IMR-90 (cell line): ENCODE results near the gene CANX. TPM values are rescaled to one million over a fixed set of nuclear protein-coding genes. Genes with fewer than 3 reads are reported as not detected.

Experiments used
- ATAC-seq: fragments of 200-7000 bp; cut with Tn5 transposase; 2 replicates; pipeline ENCODE4 v1.9.1; 2020; ENCODE audit warnings: low read depth, mild to moderate bottlenecking, moderate library complexity
- BruUV-seq: library from RNA; stranded (reverse); fragments of 400-500 nt; replicated peaks from 2 replicates; lab custom pipeline; 2021; lab: Mats Ljungman, UMichigan
- CTCF ChIA-PET: fragments of 300-600 bp; formaldehyde crosslinking; extraction: SDS; loops from one replicate; lab custom pipeline; 2021; ENCODE audit warnings: antibody characterized with exemption; lab: Yijun Ruan, JAX
- POLR2A ChIA-PET: fragments of 300-600 bp; sonication (Branson Sonifier 250); formaldehyde crosslinking; loops from one replicate; lab custom pipeline; 2022; ENCODE audit warnings: antibody characterized with exemption; ENCODE audit not compliant: unreplicated experiment; lab: Charles Lee
- DNase-seq: peaks from one replicate; pipeline ENCODE4 v3.0.0; 2013
- H2AFZ ChIP-seq: replicated peaks from 2 replicates; pipeline ENCODE3; 2013; ENCODE audit warnings: low read length, mild to moderate bottlenecking; ENCODE audit not compliant: poor library complexity
- H2AK5ac ChIP-seq: 2 replicates; pipeline ENCODE4 v1.6.1; 2013; ENCODE audit warnings: low read depth, low read length, inconsistent platforms
- H2AK9ac ChIP-seq: replicated peaks from 2 replicates; pipeline ENCODE3; 2013; ENCODE audit warnings: mild to moderate bottlenecking, low read depth, low read length, moderate library complexity; ENCODE audit not compliant: poor library complexity
- H2BK120ac ChIP-seq: 2 replicates; pipeline ENCODE4 v1.6.1; 2013; ENCODE audit warnings: low read depth, low read length, inconsistent platforms
- H2BK15ac ChIP-seq: 3 replicates; pipeline ENCODE4 v1.6.1; 2013; ENCODE audit warnings: low read depth, low read length, inconsistent platforms
- H2BK20ac ChIP-seq: 2 replicates; pipeline ENCODE4 v1.6.1; 2013; ENCODE audit warnings: low read depth, mild to moderate bottlenecking, inconsistent platforms, low read length, moderate library complexity
- H2BK5ac ChIP-seq: 2 replicates; pipeline ENCODE4 v1.6.1; 2013; ENCODE audit warnings: mild to moderate bottlenecking, low read depth, low read length, inconsistent platforms; ENCODE audit not compliant: poor library complexity, severe bottlenecking
- H3K14ac ChIP-seq: replicated peaks from 2 replicates; pipeline ENCODE4 v1.6.1; 2013; ENCODE audit warnings: low read depth, low read length, inconsistent platforms
- H3K18ac ChIP-seq: 2 replicates; pipeline ENCODE4 v1.6.1; 2013; ENCODE audit warnings: low read depth, low read length, control low read depth
- H3K23ac ChIP-seq: 2 replicates; pipeline ENCODE4 v1.6.1; 2013; ENCODE audit warnings: low read depth, low read length, inconsistent platforms
- H3K27ac ChIP-seq: 2 replicates; pipeline ENCODE4 v1.5.1; 2013; ENCODE audit warnings: mild to moderate bottlenecking, control low read depth, low read length; ENCODE audit not compliant: insufficient read depth
- H3K27me3 ChIP-seq: 2 replicates; pipeline ENCODE4 v1.6.1; 2013; ENCODE audit warnings: low read length; ENCODE audit not compliant: control insufficient read depth, insufficient read depth
- H3K36me3 ChIP-seq: 2 replicates; pipeline ENCODE4 v1.6.1; 2013; ENCODE audit warnings: low read length, mixed read lengths; ENCODE audit not compliant: control insufficient read depth, insufficient read depth
- H3K4ac ChIP-seq: 2 replicates; pipeline ENCODE4 v1.6.1; 2013; ENCODE audit warnings: low read depth, low read length, inconsistent platforms
- H3K4me1 ChIP-seq: 2 replicates; pipeline ENCODE4 v1.6.1; 2013; ENCODE audit warnings: low read length, mixed read lengths; ENCODE audit not compliant: control insufficient read depth, insufficient read depth
- H3K4me2 ChIP-seq: 2 replicates; pipeline ENCODE4 v1.6.1; 2013; ENCODE audit warnings: low read depth, mild to moderate bottlenecking, control low read depth, low read length, moderate library complexity
- H3K4me3 ChIP-seq: 2 replicates; pipeline ENCODE4 v1.5.1; 2013; ENCODE audit warnings: low read depth, mild to moderate bottlenecking, control low read depth, low read length, moderate library complexity; ENCODE audit not compliant: insufficient read depth
- H3K56ac ChIP-seq: 2 replicates; pipeline ENCODE4 v1.6.1; 2013; ENCODE audit warnings: low read length, inconsistent platforms; ENCODE audit not compliant: insufficient read depth; ENCODE audit errors: extremely low read depth
- H3K79me1 ChIP-seq, 2 experiments: 2 replicates each; pipeline ENCODE4 v1.6.1; 2013; ENCODE audit warnings: low read length in 2 of 2, inconsistent platforms in 1 of 2, low read depth in 1 of 2
- H3K9ac ChIP-seq: 2 replicates; pipeline ENCODE4 v1.6.1; 2013; ENCODE audit warnings: low read depth, low read length, control low read depth
- H3K9me1 ChIP-seq: 2 replicates; pipeline ENCODE4 v1.6.1; 2013; ENCODE audit warnings: low read length, inconsistent platforms; ENCODE audit not compliant: insufficient read depth
- H3K9me3 ChIP-seq: 2 replicates; pipeline ENCODE4 v1.6.1; 2013; ENCODE audit warnings: low read length; ENCODE audit not compliant: control insufficient read depth, insufficient read depth
- H4K20me1 ChIP-seq: 2 replicates; pipeline ENCODE4 v1.6.1; 2013; ENCODE audit warnings: low read length, inconsistent platforms; ENCODE audit not compliant: insufficient read depth
- H4K5ac ChIP-seq: 2 replicates; pipeline ENCODE4 v1.6.1; 2013; ENCODE audit warnings: mild to moderate bottlenecking, low read depth, low read length, control low read depth
- H4K8ac ChIP-seq, 2 experiments: 2 replicates each; pipeline ENCODE4 v1.6.1; 2013; ENCODE audit warnings: low read depth in 2 of 2, low read length in 2 of 2, control low read depth in 1 of 2, inconsistent platforms in 1 of 2
- H4K91ac ChIP-seq: 2 replicates; pipeline ENCODE4 v1.6.1; 2013; ENCODE audit warnings: low read depth, low read length, inconsistent platforms; ENCODE audit not compliant: insufficient read depth
- CEBPB ChIP-seq: IDR thresholded peaks from 2 replicates; pipeline ENCODE4 v1.6.1; 2012; ENCODE audit warnings: low read depth, low read length, improper control_type of control experiment
- FOS ChIP-seq: fragments of 150-350 bp; IDR thresholded peaks from 2 replicates; pipeline ENCODE4 v1.6.1; 2016; ENCODE audit warnings: low read depth, low read length
- MAZ ChIP-seq: IDR thresholded peaks from 2 replicates; pipeline ENCODE4 v1.6.1; 2012; ENCODE audit warnings: low read depth, mild to moderate bottlenecking, low read length, improper control_type of control experiment, moderate library complexity, borderline replicate concordance
- NFE2L2 ChIP-seq: fragments of 150-350 bp; IDR thresholded peaks from 2 replicates; pipeline ENCODE4 v1.6.1; 2016; ENCODE audit warnings: low read depth, mild to moderate bottlenecking, low read length
- RAD21 ChIP-seq: IDR thresholded peaks from 2 replicates; pipeline ENCODE4 v1.6.1; 2012; ENCODE audit warnings: low read length, improper control_type of control experiment
- RFX5 ChIP-seq: IDR thresholded peaks from 2 replicates; pipeline ENCODE4 v1.8.0; 2012; ENCODE audit warnings: low read depth, mild to moderate bottlenecking, low read length, moderate library complexity
- WGBS, 2 experiments: methylation state at CpG; one replicate each; pipeline versions ENCODE4 v1.1.5 to v1.1.7; 2013; ENCODE audit warnings: missing lambda C conversion rate in 2 of 2; ENCODE audit not compliant: insufficient read length in 1 of 2; ENCODE audit errors: extremely low coverage in 2 of 2; 5-methylcytosine and 5-hydroxymethylcytosine counted together
- dilution Hi-C: fragments of 300-500 bp; cut with HindIII; formaldehyde crosslinking; loops from one replicate; pipeline ENCODE4 v1.14.3; 2018; ENCODE audit warnings: low sequenced_read_pairs; ENCODE audit not compliant: unreplicated experiment
- in situ Hi-C: fragments of 300-500 bp; cut with MboI; formaldehyde crosslinking; loops from 3 replicates; pipeline ENCODE4 v1.14.3; 2019; ENCODE audit warnings: low sequenced_read_pairs, inconsistent platforms, mixed read lengths
- intact Hi-C: fragments of 100-400 bp; cut with micrococcal nuclease; formaldehyde crosslinking; loops from 2 replicates; pipeline ENCODE4 v1.10.0; 2022
- polyA plus RNA-seq, 3 experiments: library from polyadenylated mRNA; depleted of rRNA; stranded (reverse); fragments of >200 nt; gene quantifications; 2 replicates each; pipeline ENCODE4 v1.2.3, GENCODE V29; 2012; ENCODE audit warnings: low replicate concordance in 1 of 3
- total RNA-seq: library from RNA; depleted of rRNA; stranded (reverse); fragments of >200 nt; gene quantifications from 2 replicates; pipeline ENCODE4 v1.2.3, GENCODE V29; 2012

The CANX gene
- total and polyA plus RNA-seq, 2 of the 4 experiments (the other 2 are of a cell fraction) = 216 to 345 TPM

GRCh38 chr5:179765400-179765799 lies 66.6 kb downstream of the CANX start:
- H3K14ac ChIP-seq = peak overlapping the region; percentile 62; the same call in 1 of the 2 replicates
- peak overlapping the region; percentile 10; the same call in 1 of the 2 replicates for H3K9ac ChIP-seq
- H3K9me3 ChIP-seq = no peaks in the 10 kb centered on the region
- peak overlapping the region; percentile 77; the same call in 2 of the 3 replicates for H2BK15ac ChIP-seq
- peaks cover 35% of the 10 kb centered on the region for H3K4me1 ChIP-seq
- H2AK9ac ChIP-seq = peak overlapping the region; percentile 89
- POLR2A ChIA-PET = no interaction called here
- TF ChIP-seq MAZ (0 out of 2 replicates have a peak, but pooled peaks have one; percentile 28), CEBPB (no peak), NFE2L2 (no peak), RFX5 (no peak), RAD21 (no peak), FOS (peak; percentile 58)
- H4K20me1 ChIP-seq = peaks cover 40% of the 10 kb centered on the region
- intact Hi-C loops = no loop called here
- H3K18ac ChIP-seq = peak overlapping the region; percentile 12
- H3K56ac ChIP-seq = peak overlapping the region; percentile 30; the same call in 1 of the 2 replicates
- ATAC-seq (peak; percentile 65), DNase-seq (peak; percentile 85)
- CTCF ChIA-PET = interaction anchor here (0.5 kb wide), 1 partner anchor 110 kb away, joined by 3 read pairs; no protein-coding TSS in a partner anchor
- H3K4me3 ChIP-seq = no peak overlapping the region
- peak overlapping the region; percentile 82 for H3K27ac ChIP-seq
- peaks cover 31% of the 10 kb centered on the region for H3K36me3 ChIP-seq
- peak overlapping the region; percentile 34 for H2AFZ ChIP-seq
- in situ Hi-C loops = no loop called here
- peak overlapping the region; percentile 82; the same call in 1 of the 2 replicates for H3K23ac ChIP-seq
- peak overlapping the region; percentile 74 for H2BK20ac ChIP-seq
- no TSS peak for BruUV-seq
- H3K27me3 ChIP-seq = no peaks in the 10 kb centered on the region
- peak overlapping the region; percentile 82; the same call in 1 of the 2 replicates for H2BK120ac ChIP-seq
- peak overlapping the region; percentile 68 to 79; a peak in 3 of 4 replicates for H4K8ac ChIP-seq
- H4K91ac ChIP-seq = peak overlapping the region; percentile 86
- H3K4me2 ChIP-seq = 0 out of 2 replicates have a peak overlapping the region, but pooled peaks have one; percentile 8
- peaks cover 33 to 73% of the 10 kb centered on the region in 2 experiments for H3K79me1 ChIP-seq
- H3K9me1 ChIP-seq = peaks cover 22% of the 10 kb centered on the region
- H3K4ac ChIP-seq = peak overlapping the region; percentile 94
- H2AK5ac ChIP-seq = peak overlapping the region; percentile 97
- peak overlapping the region; percentile 50 for H4K5ac ChIP-seq
- WGBS, 2 experiments = 37% methylated on average over 9 of the region's 13 CpGs; no CpG with 5 or more reads in 1 of the 2 experiments
- dilution Hi-C loops = no loop called here
- H2BK5ac ChIP-seq = peak overlapping the region; percentile 75
